ENCODE results near the gene ARHGEF10L.

Gene ARHGEF10L

DNA sequence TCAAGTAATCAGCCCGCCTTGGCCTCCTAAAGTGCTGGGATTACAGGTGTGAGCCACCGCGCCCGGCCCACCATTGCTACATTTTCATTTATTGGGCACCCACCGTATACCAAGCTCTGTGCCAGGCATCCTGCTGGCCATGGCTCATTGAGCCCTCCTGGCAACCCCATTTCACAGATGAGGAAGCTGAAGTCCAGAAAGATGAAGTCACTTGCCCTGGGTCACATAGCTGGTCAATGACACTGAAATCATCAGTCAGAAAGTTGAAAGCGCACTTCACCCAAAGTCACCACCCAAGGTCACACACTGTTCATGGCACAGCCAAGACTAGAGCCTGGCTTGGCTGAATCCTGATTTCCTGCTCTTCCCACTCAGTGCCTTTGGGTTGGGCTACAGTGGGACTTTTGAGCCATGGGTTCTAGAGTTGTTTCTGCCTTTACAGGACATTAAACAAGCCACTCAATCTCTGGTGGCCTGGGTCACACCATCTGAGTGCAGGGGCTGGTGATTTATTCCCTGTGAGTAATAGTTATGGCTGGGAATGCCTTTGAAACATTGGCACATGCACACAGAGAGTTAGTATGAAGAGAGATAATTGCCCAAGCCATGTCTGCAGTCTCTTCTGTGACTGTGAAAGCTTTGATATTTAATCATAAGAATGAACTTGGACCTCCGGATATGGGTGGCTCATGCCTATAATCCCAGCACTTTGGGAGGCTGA is 16.0 kb upstream of the ARHGEF10L start:
- DNase-seq (ENCODE audit: low read depth): no peak

DNA sequence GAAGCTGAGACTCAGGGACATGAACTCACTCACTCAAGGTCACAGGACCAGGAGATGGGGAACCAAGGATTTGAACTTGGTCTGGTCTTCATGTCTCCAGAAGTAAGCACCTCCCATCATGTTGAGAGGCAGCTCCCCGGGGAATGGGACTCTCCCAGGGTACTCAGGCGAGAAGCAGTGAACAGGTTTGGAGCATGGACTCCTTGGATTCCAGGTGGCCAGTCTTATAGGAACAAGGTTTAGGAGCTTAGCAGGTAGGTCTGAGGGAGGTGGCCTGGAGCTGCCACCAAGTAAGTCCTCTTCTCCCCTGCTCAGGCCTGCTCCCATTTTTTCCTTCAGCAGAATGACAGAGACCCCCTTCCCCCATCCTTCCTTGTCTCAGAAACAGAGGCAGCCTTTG is 14.9 kb upstream of the ARHGEF10L start:
- no peak for DNase-seq (ENCODE audit: low read depth)

DNA sequence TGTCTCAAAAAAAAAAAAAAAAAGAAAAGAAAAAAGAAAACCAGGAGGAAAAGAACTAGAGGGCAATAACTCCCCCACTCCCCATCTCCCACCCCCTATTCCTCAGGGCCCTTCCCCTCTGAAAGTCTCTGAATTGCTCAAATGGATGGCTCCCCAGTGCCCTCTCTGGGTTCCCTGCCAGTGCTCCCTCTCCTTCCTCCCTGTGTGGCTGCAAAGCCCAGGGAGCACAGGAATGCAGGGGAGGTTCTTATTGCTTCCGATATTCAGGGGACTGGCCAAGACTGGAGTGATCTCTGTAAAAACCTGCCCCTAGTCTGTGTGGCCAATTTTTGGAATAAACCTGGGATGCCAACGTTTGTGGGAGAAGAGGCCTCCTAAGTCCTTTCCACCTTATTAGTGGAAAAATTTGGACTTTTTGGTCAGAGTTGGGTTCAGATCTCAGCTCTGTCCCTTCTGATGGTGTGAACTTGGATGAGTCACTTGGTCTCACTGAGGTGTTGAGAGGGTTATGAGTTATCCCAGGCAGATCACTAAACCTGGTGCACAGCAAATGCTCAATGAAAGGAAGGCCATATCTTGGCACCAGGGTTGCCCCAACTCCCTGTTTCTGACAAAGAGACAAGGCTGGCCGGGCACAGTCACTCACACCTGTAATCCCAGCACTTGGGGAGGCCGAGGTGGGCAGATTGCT is 13.4 kb upstream of the ARHGEF10L start:
- DNase-seq (ENCODE audit: low read depth): no peak

DNA sequence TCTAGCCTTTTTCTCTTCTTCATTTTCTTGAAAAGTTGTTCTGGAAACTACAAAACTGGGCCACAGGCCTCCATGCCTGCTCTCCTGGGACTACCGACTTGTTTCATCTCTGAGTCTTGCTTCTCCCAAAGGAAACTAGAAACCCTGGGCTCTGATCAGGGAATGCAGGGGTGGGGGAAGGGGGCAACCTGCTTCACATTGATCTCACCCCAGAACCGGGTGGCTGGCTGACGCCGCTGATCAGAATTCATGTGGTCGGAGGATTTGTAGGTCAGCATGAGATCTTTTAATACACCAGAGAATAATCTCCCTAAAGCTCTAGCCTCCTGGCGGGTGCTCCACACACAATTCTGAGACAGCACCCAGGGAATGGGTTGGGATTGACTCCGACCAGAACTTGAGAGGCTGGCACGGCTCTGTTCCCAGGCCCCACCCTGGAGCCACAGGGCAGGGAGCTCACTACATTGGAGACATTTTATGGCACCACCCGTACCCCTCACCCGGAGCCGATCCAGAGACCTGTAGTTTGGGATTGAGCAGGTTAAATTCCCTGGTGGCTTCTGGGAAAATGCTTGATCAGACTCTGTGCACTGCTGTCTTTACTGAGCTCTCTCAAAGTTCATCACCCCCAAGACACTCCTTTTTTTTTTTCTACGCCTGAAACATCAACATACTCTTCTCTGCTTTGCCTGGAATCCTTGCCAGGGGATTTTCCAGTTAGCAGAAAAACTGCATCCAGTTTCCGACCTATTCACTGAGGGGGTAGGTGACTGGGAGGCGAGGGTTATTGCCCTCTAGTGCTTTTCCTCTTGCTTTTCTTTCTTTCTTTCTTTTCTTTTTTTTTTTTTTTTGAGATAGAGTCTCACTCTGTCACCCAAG is 12.2 kb upstream of the ARHGEF10L start:
- DNase-seq (ENCODE audit: low read depth): no peak

DNA sequence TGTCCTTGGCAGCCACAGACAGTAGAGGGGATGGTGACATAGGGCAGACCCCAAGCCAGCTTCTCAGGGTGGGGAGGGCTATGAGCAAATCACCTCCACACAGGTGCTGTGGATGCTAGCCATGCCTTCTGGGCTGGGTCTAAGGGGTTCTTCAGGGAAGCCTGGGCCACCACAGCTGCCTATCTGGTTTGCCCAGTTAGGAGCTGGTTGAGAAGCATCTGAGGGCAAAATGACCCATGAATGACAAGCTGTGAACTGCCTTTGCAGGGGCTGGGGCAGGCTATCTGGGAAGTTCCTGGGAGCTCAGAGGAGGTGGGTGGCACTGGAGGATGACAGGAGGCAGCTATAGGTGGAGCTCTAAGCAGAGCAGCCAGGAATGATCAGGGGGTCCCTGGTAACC is 10.1 kb upstream of the ARHGEF10L start:
- DNase-seq (ENCODE audit: low read depth): no peak

DNA sequence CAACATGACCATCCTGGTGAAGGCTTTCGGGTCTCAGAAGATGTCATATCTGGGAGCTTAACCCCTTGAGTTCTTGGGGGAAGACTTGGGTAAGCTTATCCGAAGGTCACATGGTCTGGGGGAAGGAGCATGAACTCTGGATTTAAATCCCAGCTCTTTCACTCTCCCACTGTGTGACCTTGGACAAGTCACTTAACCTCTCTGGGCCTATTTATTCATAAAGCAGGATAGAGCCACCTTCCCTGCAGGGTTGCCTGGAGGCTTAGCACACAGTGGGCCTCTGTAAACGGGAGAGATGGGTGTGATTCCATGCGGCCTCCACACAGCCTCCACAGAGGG is 8.2 kb upstream of the ARHGEF10L start:
- no peak for DNase-seq (ENCODE audit: low read depth)

DNA sequence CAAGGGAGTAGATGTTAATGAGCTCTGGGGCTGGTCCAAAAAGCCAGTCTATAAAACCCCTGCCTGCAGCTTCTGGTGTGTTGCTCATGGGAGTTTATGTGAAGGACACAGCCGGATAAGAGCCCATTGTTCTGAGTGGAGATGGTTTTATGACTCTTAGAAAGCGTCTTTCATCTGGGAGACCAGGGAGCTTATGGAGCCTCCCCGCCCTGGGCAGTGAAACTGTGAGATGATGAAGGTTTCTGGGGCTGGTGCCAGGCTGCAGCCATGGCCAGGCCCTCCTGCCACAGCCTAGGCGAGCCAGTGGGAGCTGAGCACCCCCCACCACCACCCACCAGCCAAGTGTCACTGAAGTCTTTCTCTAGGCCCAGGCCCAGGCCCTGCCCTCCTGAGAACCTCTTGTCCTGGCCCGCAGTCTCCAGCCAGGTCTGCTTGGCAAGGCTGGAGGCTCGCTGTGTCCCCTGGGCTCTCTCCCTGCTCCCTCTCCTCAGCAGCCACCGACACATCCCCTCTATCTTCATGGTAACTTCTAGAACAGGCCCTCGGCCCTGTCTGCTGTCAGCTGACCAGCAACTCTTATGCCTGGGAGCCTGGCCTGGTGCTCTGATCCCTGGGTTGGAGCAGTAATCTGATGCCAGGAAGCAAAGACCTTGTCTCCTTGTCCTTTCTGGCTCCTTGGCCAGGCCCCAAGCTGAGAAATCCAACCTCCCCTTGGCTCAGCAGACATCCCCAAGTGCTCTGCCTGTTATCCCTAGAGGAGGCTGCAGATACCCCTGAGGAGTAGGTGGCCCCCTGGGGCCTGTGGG is 7.6 kb upstream of the ARHGEF10L start:
- DNase-seq (ENCODE audit: low read depth): no peak

DNA sequence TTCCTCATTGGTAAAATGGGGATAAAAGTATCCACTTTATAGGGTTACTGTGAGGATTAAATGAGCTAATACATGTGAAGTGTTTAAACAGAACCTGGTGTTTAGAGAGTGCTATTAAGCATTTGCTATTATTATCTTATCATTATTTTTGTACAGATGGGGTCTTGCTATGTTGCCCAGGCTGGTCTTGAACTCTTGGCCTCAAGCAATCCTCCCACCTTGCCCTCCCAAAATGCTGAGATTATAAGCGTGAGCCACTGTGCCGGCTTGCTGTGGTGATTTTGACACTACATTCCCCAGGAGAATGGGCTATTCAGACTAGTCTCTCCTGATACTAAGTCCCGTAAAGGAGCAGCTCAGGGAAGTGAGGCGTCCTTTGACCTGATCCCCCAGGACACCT is 6.3 kb upstream of the ARHGEF10L start:
- no peak for DNase-seq (ENCODE audit: low read depth)

DNA sequence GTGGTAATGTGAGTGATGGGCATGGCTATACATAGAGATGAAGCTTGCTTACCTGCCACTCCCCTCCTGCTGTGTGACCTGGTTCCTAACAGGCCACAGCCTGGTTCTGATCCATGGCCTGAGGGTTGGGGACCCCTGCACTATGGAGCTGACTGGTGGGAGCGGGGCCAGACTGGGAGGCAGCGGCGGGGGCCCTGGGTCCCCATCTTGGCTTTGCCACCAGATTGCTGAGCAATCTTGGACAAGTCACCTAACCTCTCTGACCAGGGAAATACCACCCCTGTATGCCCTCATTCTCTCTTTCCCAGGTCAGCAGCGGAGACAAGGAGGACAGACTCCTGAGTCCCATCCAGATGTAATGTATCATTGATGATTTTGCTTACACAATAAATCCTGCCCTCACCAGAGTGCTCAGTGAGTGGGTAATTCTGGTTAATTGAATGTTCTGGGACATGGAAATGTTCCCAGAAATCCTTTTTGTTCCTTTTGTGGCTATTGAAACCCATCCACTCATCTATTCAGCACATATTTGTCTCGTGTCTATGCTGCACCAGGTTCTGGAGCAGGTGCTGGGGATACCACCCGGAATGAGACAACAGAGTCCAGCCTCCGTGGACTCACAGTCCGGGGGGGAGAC is 4.1 kb upstream of the ARHGEF10L start:
- DNase-seq (ENCODE audit: low read depth): no peak

DNA sequence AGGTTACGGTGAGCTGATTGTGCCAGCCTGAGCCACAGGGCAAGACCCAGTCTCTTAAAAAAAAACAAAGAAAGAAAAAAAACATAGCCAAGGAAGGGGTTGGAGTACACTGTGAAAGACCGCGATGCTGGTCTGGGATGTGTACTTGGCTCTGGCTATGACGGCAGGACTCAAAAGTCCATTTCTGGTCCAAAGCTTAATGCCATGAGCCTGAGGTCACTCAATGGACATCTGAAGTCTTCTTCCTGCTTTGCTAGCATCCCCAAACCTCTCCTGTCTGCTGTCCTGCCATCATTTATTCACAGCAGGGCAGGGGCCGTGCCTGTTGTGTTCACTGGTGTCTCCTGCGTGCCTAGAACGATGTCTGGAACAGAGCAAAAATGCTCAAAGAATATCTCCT is 1.5 kb upstream of the ARHGEF10L start:
- no peak for DNase-seq (ENCODE audit: low read depth)

DNA sequence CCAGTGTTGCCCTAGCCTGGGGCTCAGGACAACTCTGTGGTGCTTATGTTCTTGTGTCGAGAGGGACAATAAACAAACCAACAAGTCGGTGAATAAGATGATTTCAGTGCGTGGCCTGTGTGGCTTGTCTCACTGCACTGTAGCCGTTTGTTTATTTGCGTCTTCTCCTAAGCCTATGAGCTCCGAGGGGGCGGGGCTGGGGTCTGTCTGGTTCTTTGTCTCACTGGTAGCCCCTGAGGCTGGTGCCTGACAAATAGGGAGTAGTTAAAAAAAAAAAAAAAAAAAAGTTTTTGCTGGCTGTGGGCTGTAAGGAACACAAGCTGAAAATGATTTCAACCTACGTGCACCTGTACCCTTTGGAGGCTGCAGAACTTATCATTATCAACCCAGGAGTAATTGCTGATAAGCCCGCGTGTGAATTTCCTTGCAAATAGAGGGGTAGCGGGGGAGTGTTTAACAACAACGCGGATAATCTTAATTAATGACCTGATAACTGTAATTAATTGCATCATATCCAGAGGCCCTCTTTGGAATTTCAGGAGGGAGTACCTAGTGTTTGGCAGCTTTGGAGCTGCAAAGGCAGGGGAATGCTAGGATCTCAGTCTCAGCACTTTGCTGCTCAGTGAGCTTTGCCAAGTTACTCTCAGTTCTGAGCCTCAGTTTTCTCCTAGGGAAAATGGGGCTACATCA is 925 bp upstream of the ARHGEF10L start:
- DNase-seq (ENCODE audit: low read depth): no peak

DNA sequence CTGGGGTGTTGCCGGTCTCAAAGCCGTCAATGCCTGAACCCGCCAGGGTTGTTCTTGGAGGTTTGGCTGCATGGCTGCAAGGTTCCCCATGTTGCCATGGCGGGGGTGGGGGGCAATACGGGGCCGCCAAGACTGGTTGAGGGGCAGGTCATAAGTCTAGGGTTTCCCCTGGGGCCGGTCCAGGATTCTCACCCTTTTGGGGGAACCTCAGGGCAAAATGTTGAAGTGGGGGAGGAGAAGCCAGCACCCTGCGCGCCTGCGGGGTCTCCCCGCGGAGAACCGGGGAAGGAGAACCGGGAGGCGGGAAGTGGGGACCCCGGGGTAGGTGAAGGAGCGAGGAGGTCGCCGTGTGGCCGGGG is 401 bp upstream of the ARHGEF10L start:
- no peak for DNase-seq (ENCODE audit: low read depth)

DNA sequence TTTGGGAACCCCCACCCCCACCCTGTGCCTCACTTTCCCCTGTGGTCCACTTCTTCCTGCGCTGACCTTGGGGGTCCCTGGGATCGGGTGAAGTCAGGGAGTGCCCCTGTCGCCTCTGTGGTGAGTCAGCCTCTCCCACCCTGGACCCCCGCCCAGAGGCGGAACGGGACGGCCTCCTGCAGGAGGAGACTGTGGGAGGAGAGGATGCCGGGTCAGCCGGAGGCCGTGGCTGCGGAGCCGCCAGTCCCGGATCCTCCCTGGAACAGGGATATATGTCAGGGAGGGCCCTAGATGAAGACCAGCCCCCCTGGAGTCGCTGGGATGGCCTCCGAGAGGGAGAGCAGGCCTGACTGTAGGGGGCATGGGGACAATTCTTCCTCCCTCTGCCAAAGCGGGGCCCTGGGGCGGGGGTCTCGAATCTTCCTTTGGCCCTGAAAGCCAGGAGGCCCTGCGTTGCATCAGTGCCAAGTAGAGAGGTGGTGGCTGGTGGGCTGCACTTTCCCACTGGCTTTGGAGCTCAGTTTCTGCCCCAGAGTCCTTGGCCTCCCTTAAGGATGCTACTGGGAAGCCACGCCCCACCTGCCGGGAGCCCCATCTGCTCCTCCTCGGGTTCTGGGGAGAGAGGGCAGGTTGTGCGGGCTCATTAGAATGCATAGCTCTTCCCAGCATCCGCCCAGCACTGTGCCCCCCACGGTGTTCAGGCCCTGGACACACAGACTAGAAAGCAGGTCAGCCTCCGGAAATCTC is 930 bp downstream of the ARHGEF10L start:
- DNase-seq (ENCODE audit: low read depth): no peak

DNA sequence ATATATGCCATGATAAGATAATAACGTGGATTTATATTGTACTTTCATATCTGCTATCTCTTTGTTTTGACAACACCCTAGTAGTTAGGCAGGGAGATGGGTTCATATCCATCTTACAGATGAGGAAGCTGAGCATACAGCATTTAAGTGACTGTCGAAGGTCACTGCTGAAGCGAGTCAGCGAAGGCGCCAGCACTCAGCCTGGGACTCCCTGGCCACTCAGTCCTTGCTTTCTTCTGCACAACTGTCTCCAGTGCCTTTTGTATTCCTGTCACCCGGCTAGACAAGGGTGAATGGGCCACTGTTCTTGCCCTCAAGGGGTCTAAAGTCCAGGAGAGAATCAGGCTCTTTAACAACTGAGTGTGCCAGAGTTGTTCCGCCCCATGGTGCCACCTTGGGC is 3.1 kb downstream of the ARHGEF10L start:
- DNase-seq (ENCODE audit: low read depth): no peak

DNA sequence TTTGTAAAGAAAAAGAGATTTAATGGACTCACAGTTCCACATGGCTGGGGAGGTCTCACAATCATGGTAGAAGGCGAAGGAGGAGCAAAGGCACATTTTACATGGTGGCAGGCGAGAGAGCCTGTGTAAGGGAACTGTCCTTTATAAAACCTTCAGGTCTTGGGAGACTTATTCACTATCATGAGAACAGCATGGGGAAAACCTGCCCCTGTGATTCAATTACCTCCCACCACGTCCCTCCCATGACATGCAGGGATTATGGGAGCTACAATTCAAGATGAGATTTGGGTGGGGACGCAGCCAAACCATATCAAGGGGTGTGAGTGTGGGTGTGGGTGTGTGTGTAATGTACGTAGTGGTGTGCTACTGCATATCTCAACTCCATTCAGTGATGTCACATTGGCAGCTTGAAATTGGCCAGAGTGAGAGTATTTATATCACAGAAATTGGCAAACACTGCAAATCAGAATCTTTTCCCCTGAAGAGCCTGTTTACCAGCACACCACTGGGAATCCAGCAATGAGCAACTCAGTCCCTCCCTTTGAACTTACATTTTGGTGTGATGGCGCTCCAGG is 5.4 kb downstream of the ARHGEF10L start:
- DNase-seq (ENCODE audit: low read depth): no peak

DNA sequence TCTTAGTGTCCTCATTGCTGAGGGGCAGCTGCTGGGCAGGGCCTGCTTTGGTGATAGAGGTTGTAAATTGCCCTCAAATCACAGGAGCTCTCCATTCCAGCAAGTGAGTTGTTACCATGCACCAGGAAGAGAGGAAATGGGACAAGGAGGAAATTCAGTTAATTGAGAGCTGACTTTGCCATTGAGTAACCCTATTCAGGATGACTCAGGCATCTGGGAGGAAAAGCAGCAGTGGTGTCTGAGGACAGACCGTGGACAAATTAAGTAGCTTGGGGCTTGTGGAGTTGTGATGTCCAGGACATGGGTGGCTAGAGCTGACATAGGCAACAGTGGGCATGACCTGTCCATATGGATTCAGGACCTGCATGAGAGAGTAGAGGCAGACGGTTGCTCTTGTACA is 5.9 kb downstream of the ARHGEF10L start:
- no peak for DNase-seq (ENCODE audit: low read depth)

DNA sequence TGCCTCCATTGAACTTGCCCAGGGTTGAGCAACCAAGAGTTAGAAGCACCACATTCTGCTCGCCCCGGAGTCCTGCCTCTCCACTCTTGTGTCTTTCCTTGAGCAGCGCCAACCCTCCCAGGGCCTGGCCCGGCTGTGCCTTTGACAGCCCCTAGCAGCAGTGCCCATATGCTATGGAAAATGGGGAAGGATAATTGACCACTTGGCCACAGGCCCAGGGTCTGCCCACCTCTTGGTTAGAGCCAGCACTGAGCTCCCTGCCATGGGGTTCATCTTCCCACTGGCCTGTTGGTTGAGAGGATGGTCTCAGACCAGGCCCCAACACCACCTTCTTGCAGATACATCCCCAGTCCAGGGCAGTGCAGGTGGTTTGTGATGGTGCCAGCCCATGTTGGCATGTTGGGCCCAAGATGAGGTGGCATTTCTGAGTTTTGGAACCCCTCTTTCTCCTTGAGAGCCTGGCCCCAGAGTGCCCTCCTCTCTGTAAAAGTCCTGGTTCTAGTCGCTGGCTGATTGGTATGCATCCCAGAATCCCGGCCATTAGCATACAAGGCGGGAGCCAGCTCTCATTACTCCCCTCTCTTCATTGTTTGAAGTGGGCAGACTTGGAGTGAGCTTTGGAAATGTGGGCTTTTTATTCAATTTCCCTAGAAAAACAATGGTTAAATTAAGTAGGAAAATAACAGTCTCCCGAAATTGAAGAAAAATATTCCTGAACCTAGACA is 7.6 kb downstream of the ARHGEF10L start:
- no peak for DNase-seq (ENCODE audit: low read depth)

DNA sequence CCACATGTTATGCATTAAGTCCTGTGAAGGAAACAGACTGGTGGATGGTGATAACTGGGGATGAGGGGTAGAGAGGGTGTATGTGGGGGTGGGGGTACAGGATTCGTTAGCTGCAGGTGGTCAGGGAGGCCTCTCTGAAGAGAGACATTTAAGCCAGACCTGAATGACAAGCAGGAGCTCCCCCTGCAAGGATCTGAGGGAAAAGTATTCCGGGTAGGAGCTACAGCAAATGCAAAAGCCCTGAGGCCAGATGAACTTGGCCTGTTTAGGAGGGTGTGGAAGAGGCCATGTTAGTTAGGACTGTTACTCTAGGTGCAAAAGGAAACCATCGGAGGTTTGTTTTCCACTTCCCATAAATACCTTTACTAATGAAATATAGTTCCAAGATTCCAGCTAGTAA is 9.9 kb downstream of the ARHGEF10L start:
- no peak for DNase-seq (ENCODE audit: low read depth)
